OCI-LY1 (cell line): ENCODE data around the gene CPVL.

Experiments
- EZH2 ChIP-seq: fragments of 200-600 bp; sonication (generic), shearing (Covaris generic); IDR thresholded peaks from 2 replicates; pipeline ENCODE4 v1.8.0; 2017; ENCODE audit warnings: borderline replicate concordance, mixed run types, mild to moderate bottlenecking, antibody characterized with exemption, low read length, moderate library complexity, mixed read lengths
- TF ChIP-seq, protein P1 (sequence below): fragments of 200-600 bp; sonication (generic), shearing (Covaris generic); IDR thresholded peaks from 2 replicates; pipeline ENCODE4 v1.5.1; 2017; ENCODE audit warnings: mild to moderate bottlenecking, antibody characterized with exemption, low read length, moderate library complexity, mixed read lengths

- TF ChIP-seq, protein P1, sequence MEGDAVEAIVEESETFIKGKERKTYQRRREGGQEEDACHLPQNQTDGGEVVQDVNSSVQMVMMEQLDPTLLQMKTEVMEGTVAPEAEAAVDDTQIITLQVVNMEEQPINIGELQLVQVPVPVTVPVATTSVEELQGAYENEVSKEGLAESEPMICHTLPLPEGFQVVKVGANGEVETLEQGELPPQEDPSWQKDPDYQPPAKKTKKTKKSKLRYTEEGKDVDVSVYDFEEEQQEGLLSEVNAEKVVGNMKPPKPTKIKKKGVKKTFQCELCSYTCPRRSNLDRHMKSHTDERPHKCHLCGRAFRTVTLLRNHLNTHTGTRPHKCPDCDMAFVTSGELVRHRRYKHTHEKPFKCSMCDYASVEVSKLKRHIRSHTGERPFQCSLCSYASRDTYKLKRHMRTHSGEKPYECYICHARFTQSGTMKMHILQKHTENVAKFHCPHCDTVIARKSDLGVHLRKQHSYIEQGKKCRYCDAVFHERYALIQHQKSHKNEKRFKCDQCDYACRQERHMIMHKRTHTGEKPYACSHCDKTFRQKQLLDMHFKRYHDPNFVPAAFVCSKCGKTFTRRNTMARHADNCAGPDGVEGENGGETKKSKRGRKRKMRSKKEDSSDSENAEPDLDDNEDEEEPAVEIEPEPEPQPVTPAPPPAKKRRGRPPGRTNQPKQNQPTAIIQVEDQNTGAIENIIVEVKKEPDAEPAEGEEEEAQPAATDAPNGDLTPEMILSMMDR: no peak
- no peak for TF ChIP-seq EZH2
Measured at GRCh38 chr7:29086545-29086944, 59.8 kb downstream of the CPVL start.
